HG03469 (cell line): Measurements from ENCODE around the gene STXBP4.

Source experiments
- ATAC-seq: cut with Tn5 transposase; IDR thresholded peaks from one replicate; pipeline ENCODE4 v1.9.1; 2021; ENCODE audit warnings: mild to moderate bottlenecking, moderate library complexity, moderate number of reproducible peaks; ENCODE audit not compliant: unreplicated experiment

The STXBP4 gene

GRCh38 chr17:55212880-55213279 is 244.3 kb downstream of the STXBP4 start:
- no peak for ATAC-seq

GRCh38 chr17:55215711-55216110 is 247.1 kb downstream of the STXBP4 start:
- no peak for ATAC-seq

DNA sequence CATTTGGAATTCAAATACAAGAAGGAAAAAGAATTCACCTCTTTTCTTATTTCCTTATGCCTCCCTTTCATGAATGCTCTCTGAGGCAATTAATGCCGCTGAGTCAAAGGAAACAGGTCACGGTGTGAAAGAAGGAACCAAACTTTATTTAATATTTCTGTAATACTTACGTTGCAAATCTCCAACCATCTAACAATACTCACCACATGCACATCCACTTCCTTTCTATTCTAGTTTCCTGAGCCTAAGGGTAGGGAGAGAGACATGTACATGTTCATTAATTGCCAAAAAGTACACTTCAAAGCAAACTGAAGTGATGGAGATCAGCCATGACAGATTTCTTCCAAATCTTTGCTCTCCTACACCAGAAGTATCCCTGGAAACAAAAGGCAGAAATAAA is 248.3 kb downstream of the STXBP4 start:
- ATAC-seq, result no peak

DNA sequence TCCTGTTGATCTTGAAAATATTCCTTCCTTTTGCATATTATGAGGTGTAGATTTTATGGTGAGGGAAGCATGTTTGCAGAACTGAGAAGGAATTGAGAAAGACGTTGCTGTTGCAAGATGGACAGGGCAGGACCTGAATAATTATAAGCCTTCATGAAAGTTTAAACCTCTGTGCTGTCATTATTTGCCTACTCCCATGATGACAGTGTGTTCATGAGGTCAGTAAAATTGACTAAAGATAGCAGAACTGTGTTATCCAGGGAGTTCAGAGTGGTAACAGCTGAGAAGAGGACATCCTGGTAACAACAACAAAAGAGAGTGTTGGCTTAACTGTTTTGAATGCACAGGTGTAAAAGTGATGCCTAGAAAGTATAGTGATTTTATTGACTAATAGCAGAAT is 250.9 kb downstream of the STXBP4 start:
- ATAC-seq, result no peak

DNA sequence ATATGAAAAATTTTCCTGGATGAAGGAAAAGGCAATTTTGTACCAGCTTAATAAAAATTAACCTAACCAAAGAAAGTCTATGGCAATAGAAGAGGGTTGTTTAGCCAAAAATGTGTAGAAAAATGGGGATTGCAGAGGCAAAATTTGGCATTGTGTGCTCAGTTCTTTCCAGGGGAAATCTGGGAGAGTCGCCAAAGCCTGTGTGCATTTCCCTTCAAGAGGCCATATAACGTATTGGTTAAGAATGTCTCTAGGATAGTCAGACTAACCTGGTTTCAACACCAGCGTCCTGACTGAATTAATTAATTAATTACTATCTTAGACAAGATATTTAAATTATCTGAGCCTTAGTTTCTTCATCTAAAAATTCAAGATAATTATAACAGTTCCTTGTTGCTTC is 251.4 kb downstream of the STXBP4 start:
- ATAC-seq, result no peak
